NCI-H226 (cell line): Measurements from ENCODE around the gene SPATA32.
"Not testable (repeated sequence)": the region's sequence is repeated elsewhere in the genome, so short reads cannot be mapped to it uniquely, and the experiment has no call there.

Experiments used
- DNase-seq: peaks from one replicate; pipeline ENCODE4 v3.0.0-alpha.2; 2015

SPATA32 gene

GRCh38 chr17:45270828-45271418, 9.0 kb upstream of the SPATA32 start:
- no peak for DNase-seq

DNA sequence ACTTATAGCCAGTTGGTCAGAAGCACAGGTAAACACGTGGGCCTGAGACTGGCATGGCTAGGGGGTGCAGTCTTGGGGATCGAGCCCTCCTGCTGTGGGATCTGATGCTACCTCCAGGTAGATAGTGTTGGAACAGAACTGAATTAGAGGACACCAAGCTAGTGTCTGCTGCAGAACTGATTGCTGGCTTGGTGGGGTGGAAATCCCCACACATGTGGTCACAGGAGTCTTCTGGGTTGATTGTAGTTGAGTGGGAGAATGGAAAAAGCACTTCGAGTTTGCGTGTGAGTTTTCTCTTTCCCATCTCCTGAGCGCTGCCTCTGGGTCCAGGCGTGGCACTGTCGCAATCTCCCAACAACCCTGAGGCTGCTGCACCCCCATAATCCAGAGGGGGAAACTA, 8.0 kb upstream of the SPATA32 start:
- no peak for DNase-seq

- no peak for DNase-seq
Measured at GRCh38 chr17:45267436-45268055, 5.7 kb upstream of the SPATA32 start.

GRCh38 chr17:45266372-45266926, 4.6 kb upstream of the SPATA32 start:
- DNase-seq = no peak

DNA sequence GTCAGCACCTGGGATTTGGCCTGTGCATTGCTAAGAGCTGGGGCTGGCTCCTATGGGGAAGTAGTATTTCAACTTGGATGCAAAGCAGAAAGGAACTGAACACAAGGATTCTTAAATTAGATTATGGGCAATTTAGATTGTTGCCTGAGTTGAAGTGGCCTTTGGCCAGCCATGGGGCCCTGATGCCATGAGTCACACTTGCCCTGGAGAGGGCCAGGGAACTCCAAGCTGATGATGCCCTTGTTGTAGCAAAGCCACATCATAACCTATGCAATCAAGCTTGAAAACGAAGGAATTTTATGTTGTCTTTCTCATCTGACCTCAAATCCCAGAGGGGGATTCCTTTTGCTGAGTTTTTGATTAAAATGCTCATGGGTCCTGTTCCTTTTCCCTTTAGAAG, 3.9 kb upstream of the SPATA32 start:
- DNase-seq = no peak

DNA sequence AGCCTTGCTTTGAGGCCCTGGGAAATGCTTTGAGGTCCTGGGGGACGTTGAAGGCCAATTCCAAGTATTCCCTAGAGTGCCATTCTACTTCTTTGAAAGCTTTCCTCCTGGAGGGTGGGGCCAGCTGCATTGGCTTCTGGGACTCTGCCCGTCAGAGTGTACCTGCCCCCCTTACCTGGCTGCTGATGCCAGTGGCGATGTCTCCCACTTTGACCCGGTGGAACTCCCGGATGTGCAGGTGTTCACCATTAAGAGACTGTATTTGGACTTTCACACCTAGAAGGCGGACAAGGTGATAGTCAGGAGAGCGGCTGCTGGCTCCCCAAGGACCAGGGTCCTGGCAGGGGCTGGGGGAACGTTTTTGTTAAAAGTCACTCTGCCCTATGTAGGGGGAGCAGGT, 3.1 kb upstream of the SPATA32 start:
- DNase-seq = no peak

- no peak for DNase-seq
Measured at GRCh38 chr17:45264430-45264829, 2.5 kb upstream of the SPATA32 start.

DNA sequence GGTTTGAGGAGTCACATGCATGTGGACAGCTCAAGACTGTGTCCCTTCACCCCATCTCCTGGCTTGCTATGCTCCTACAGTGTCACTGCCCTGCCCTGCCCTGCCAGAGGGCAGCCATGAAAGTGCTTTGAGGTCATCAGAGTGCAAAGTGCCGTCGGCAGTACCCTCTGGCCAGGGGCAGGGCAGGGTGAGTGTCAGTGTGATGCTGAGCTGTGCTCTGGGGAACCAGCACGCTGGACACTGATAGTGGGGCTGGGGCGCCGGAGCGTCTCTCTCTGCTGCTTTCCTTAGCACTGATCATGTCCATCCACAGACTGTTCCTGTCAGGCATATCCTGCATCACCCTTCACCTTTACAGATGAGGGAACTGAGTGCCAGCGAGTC, 1.6 kb upstream of the SPATA32 start:
- DNase-seq = no peak

- DNase-seq = no peak
Measured at GRCh38 chr17:45262516-45263476, 902 bp upstream of the SPATA32 start.

- DNase-seq = peak; percentile 29
Measured at GRCh38 chr17:45260204-45260783, 1.6 kb downstream of the SPATA32 start.

GRCh38 chr17:45258981-45259380, 2.9 kb downstream of the SPATA32 start:
- DNase-seq = no peak

DNA sequence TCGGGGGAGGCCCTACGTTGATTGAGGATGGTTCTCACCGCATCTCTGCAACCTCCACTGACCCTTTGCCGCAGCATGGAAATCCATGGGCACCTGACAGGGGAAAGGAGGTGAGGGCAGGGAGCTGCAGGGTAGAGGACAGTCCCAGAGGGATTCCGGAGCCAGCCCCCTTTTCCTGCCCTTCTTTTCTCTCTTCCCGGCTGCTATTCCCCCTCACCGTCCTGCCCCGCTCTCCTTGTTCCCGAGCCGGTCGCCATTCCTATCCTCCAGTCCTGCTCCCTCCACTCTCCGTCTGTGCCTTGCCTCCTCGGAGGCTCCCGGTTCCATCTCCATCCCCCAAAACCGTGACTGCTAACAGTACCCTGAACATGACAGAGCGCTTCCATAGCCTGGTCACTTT, 4.8 kb downstream of the SPATA32 start:
- no peak for DNase-seq

GRCh38 chr17:45256114-45256966, 5.6 kb downstream of the SPATA32 start:
- no peak for DNase-seq

GRCh38 chr17:45255358-45255757, 6.5 kb downstream of the SPATA32 start:
- DNase-seq = no peak

GRCh38 chr17:45253879-45254278, 8.0 kb downstream of the SPATA32 start:
- no peak for DNase-seq

- DNase-seq = not testable (repeated sequence)
Measured at GRCh38 chr17:45253237-45253636, 8.7 kb downstream of the SPATA32 start.

GRCh38 chr17:45251931-45252330, 10.0 kb downstream of the SPATA32 start:
- no peak for DNase-seq

- DNase-seq = peak; percentile 52
Measured at GRCh38 chr17:45248132-45248957, 13.5 kb downstream of the SPATA32 start.

DNA sequence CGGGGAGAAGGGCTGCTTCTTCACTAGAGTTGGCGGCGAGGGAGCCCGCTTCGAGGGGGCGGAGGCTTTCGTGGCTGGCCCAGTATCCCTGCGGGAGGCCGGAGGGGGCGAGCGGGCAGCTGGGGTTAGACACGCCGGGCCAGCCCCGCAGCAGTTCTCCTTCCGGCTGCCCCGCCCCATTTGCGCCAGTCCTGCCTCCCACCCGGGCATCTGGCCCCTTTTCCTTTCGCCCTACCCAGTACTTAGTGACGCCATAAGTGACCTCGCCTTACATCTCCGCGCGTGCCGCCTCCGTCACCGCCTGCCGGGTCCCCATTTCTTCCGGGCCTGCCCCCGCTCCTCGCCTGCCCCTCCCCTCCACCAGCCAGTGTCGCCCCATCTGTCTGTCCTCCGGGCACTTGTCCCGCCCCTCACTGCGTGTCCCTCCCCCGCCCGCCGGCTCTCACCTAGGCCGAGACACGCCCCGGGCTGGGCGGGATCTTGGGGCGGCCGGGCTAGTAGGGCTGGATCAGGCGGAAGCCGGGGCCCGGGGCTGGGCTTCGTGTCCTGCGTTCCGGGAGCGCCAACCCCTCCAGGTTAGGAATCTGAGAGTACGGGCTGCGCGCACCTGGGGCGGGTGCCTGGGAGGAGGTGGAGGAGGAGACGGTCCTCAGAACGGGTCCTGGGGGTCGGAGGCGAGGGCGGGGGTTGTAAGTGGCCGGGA, 14.3 kb downstream of the SPATA32 start:
- DNase-seq = peak; percentile 95

DNA sequence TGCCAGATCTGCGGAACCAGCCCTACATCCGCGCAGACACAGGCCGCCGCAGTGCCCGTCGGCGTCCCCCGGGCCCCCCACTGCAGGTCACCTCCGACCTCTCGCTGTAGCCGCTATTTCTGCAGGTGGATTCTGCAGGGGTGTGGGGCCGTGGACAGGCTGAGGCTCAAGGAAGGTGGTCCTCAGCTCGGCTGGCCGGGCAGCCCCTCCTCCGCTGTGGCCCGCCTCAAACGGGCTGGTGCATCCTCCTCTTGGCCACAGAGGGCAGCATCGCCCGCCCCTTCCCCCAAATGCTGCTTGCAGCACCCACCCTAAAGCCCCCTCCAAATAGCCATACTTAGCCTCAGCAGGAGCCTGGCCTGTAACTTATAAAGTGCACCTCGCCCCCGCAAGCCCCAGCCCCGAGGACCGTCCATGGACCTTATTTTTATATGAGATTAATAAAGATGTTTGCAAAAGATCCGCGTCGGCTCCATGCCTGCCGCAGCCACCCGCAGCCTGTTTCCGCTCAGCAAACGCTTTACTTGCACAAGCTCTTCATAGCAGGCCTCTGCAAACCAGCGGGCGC, 14.9 kb downstream of the SPATA32 start:
- no peak for DNase-seq
